Activated naive CD4-positive, alpha-beta T cell treated with anti-CD3 and anti-CD28 coated beads for 36 hours (primary cell): ENCODE data around the gene HBD. TPM values are rescaled to one million over a fixed set of nuclear protein-coding genes. Genes with fewer than 3 reads are reported as not detected.

ENCODE experiments used
- CTCF ChIA-PET: fragments of 350-600 bp; sonication (Branson Sonifier 250); formaldehyde crosslinking; loops from one replicate; lab custom pipeline; 2021; ENCODE audit warnings: antibody characterized with exemption; lab: Charles Lee
- DNase-seq: peaks from one replicate; pipeline ENCODE4 v3.0.0-alpha.2; 2020
- H3K27ac Mint-ChIP-seq: one replicate; pipeline ENCODE4 v1.8.0; 2021; ENCODE audit warnings: mild to moderate bottlenecking, mixed read lengths
- H3K27me3 Mint-ChIP-seq: one replicate; pipeline ENCODE4 v1.8.0; 2021; ENCODE audit warnings: low read depth, mixed read lengths
- H3K36me3 Mint-ChIP-seq: one replicate; pipeline ENCODE4 v1.8.0; 2021; ENCODE audit warnings: low read depth, mixed read lengths
- H3K4me1 Mint-ChIP-seq: one replicate; pipeline ENCODE4 v1.8.0; 2021; ENCODE audit warnings: low read depth, mixed read lengths
- H3K4me3 Mint-ChIP-seq: one replicate; pipeline ENCODE4 v1.8.0; 2021; ENCODE audit warnings: mild to moderate bottlenecking, moderate library complexity, mixed read lengths
- H3K9me3 Mint-ChIP-seq: one replicate; pipeline ENCODE4 v1.8.0; 2021; ENCODE audit warnings: mixed read lengths
- intact Hi-C: fragments of 100-400 bp; cut with micrococcal nuclease; formaldehyde crosslinking; loops from one replicate; pipeline ENCODE4 v1.15.1; 2023
- total RNA-seq, 2 experiments: library from RNA; stranded (reverse); gene quantifications; one replicate each; pipeline ENCODE4 v1.2.3, GENCODE V29; 2021

The HBD gene
- not detected for total RNA-seq

DNA sequence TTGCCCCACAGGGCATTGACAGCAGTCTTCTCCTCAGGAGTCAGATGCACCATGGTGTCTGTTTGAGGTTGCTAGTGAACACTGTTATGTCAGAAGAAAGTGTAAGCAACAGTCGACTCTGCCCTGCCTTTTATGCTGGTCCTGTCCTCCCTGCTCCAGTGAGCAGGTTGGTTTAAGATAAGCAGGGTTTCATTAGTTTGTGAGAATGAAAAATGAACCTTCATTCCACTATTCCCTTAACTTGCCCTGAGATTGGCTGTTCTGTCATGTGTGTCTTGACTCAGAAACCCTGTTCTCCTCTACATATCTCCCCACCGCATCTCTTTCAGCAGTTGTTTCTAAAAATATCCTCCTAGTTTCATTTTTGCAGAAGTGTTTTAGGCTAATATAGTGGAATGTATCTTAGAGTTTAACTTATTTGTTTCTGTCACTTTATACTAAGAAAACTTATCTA lies at the start of gene HBD:
Gene HBD (minus strand): TSS at position 103 of the 454 bp plus-strand sequence. CDS start 50 bp downstream, at position 53.
- CTCF ChIA-PET, result no interaction called here
- Mint-ChIP-seq H3K4me3 (no peak within 1 kb of the TSS), H3K4me1 (no peaks in the 10 kb centered on the region), H3K27ac (no peak within 1 kb of the TSS), H3K36me3 (no peaks in the 10 kb centered on the region), H3K27me3 (peaks cover 6% of the 10 kb centered on the region), H3K9me3 (no peaks in the 10 kb centered on the region)
- no peak for DNase-seq
- intact Hi-C loops, result no loop called here

DNA sequence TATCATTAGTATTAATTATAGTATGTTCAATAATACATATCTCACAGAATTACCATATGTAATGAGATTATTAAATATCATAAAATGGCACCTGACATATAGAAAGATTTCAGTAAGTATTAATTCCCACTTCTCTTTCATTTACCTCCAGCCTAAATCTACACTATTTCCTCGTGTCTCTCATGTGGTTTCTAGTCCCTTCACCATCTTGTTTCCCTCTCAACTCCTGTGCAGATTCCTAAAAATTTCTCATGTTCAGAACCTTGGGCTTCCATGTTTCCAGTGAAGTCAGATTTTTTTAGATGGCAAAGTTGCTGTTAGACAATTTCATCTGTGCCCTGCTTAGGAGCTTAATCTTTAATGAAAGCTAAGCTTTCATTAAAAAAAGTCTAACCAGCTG lies 49.6 kb upstream of the HBD start:
- Mint-ChIP-seq H3K4me3 (no peak overlapping the region), H3K36me3 (no peaks in the 10 kb centered on the region), H3K4me1 (no peaks in the 10 kb centered on the region), H3K27me3 (no peaks in the 10 kb centered on the region), H3K9me3 (no peaks in the 10 kb centered on the region), H3K27ac (no peak overlapping the region)
- CTCF ChIA-PET, result no interaction called here
- no peak for DNase-seq
- intact Hi-C loops, result no loop called here

DNA sequence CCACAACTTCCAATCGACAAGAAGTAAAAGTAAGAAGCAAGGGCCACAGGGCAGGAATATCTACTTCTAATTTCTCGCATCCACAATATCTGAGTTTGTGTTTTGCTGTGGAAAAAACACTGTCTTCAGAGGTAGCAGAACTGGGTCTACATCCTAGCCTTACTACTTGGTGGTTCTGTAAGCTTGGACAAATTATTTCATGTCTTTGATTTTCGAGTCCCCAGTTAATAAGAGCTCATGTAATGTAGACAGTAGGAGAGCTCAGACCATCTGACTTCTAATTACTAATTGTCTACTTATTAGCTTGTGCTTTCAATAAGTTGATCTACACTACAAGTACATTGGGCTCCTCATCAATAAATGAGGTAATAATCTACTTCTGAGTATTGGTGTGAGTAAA lies 48.8 kb upstream of the HBD start:
- H3K4me1 Mint-ChIP-seq, result no peaks in the 10 kb centered on the region
- no peaks in the 10 kb centered on the region for H3K36me3 Mint-ChIP-seq
- H3K27me3 Mint-ChIP-seq, result no peaks in the 10 kb centered on the region
- no peak overlapping the region for H3K27ac Mint-ChIP-seq
- no peak overlapping the region for H3K4me3 Mint-ChIP-seq
- CTCF ChIA-PET, result interaction anchor here (0.6 kb wide), 2 partner anchors 402 to 1096 kb away, joined by 3 to 4 read pairs; no protein-coding TSS in a partner anchor
- H3K9me3 Mint-ChIP-seq, result no peaks in the 10 kb centered on the region
- DNase-seq, result no peak
- intact Hi-C loops, result no loop called here

GRCh38 chr11:5282628-5283027 lies 48.3 kb upstream of the HBD start:
- CTCF ChIA-PET, result interaction anchor here (0.6 kb wide), 2 partner anchors 403 to 1095 kb away, joined by 3 to 4 read pairs; no protein-coding TSS in a partner anchor
- Mint-ChIP-seq H3K4me3 (no peak overlapping the region), H3K27me3 (no peaks in the 10 kb centered on the region), H3K9me3 (no peaks in the 10 kb centered on the region), H3K4me1 (no peaks in the 10 kb centered on the region), H3K27ac (no peak overlapping the region), H3K36me3 (no peaks in the 10 kb centered on the region)
- intact Hi-C loops, result no loop called here
- no peak for DNase-seq

GRCh38 chr11:5281596-5281995 lies 47.3 kb upstream of the HBD start:
- intact Hi-C loops, result no loop called here

DNA sequence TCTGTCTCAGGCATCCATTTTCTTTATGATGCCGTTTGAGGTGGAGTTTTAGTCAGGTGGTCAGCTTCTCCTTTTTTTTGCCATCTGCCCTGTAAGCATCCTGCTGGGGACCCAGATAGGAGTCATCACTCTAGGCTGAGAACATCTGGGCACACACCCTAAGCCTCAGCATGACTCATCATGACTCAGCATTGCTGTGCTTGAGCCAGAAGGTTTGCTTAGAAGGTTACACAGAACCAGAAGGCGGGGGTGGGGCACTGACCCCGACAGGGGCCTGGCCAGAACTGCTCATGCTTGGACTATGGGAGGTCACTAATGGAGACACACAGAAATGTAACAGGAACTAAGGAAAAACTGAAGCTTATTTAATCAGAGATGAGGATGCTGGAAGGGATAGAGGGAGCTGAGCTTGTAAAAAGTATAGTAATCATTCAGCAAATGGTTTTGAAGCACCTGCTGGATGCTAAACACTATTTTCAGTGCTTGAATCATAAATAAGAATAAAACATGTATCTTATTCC lies 46.4 kb upstream of the HBD start:
- Mint-ChIP-seq H3K36me3 (no peaks in the 10 kb centered on the region), H3K4me3 (no peak overlapping the region), H3K27me3 (no peaks in the 10 kb centered on the region), H3K9me3 (no peaks in the 10 kb centered on the region), H3K27ac (no peak overlapping the region), H3K4me1 (no peaks in the 10 kb centered on the region)
- intact Hi-C loops, result no loop called here
- peak; percentile 46 for DNase-seq
- CTCF ChIA-PET, result no interaction called here

More at GRCh38 chr11:5281596-5281995, 47.3 kb upstream of the HBD start:
- Mint-ChIP-seq H3K9me3 (no peaks in the 10 kb centered on the region), H3K27ac (no peak overlapping the region), H3K4me3 (no peak overlapping the region), H3K27me3 (no peaks in the 10 kb centered on the region), H3K36me3 (no peaks in the 10 kb centered on the region), H3K4me1 (no peaks in the 10 kb centered on the region)
- CTCF ChIA-PET, result no interaction called here
- no peak for DNase-seq

GRCh38 chr11:5279471-5280090 lies 45.3 kb upstream of the HBD start:
- Mint-ChIP-seq H3K36me3 (no peaks in the 10 kb centered on the region), H3K4me3 (no peak overlapping the region), H3K27me3 (no peaks in the 10 kb centered on the region), H3K4me1 (no peaks in the 10 kb centered on the region), H3K27ac (no peak overlapping the region), H3K9me3 (no peaks in the 10 kb centered on the region)
- CTCF ChIA-PET, result interaction anchor here (0.5 kb wide), 1 partner anchor 772 kb away, joined by 5 read pairs; no protein-coding TSS in a partner anchor
- intact Hi-C loops, result no loop called here
- DNase-seq, result no peak

DNA sequence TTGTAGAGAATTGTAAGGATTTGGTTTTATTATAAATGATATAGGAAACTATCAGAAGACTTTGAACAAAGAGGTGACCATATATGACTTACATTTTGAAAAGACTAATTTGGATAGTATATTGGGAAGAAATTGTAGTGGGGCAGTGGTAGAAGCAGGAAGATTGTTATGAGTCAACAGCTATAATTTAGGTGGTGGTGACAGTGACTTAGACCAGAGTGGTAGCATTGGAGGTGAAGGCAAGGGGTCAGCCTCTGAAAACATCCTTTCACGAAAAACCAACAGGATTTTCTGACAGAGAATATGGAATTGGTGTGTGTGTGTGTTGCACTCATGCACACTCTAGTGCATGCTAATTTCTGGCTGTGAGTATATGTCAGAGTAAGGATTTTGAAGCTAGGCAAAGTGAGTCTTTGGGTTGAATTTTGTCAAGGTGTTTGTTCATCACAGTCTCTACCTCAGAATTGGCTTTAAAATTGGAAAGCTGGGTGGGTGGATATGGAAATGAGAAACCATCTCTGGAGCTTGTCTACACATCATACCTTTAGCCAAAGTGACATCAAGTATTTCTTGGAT lies 43.6 kb upstream of the HBD start:
- DNase-seq, result no peak
- Mint-ChIP-seq H3K9me3 (no peaks in the 10 kb centered on the region), H3K4me3 (no peak overlapping the region), H3K4me1 (no peaks in the 10 kb centered on the region), H3K27me3 (no peaks in the 10 kb centered on the region), H3K36me3 (no peaks in the 10 kb centered on the region), H3K27ac (no peak overlapping the region)
- CTCF ChIA-PET, result no interaction called here
- intact Hi-C loops, result no loop called here

DNA sequence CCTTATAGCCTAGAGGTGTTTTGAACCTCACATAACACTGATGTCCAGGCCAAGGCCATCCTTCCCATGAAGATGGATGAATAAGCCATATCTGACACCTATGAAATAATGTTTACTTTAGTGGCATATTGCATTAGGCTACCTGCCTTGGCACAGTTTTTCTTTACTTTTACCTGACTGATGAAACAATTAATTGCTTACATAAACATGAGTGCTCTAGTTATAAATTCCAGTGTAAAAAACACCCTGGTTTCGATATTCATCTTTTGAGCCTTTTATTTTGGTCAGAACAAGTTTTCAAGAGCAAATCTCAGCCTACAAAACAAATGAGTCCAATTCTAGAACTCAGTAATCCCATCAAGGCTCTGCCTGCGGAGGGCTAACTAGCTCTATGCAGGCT lies 42.4 kb upstream of the HBD start:
- Mint-ChIP-seq H3K4me3 (no peak overlapping the region), H3K36me3 (no peaks in the 10 kb centered on the region), H3K4me1 (no peaks in the 10 kb centered on the region), H3K27ac (no peak overlapping the region), H3K9me3 (no peaks in the 10 kb centered on the region), H3K27me3 (no peaks in the 10 kb centered on the region)
- CTCF ChIA-PET, result interaction anchor here (1.2 kb wide), 1 partner anchor 106 kb away, joined by 3 read pairs; no protein-coding TSS in a partner anchor
- no peak for DNase-seq
- intact Hi-C loops, result no loop called here

GRCh38 chr11:5275369-5276110 lies 41.3 kb upstream of the HBD start:
- H3K9me3 Mint-ChIP-seq, result no peaks in the 10 kb centered on the region
- intact Hi-C loops, result no loop called here
- H3K27ac Mint-ChIP-seq, result no peak overlapping the region
- H3K27me3 Mint-ChIP-seq, result peaks cover 2% of the 10 kb centered on the region
- CTCF ChIA-PET, result no interaction called here
- H3K4me1 Mint-ChIP-seq, result no peaks in the 10 kb centered on the region
- DNase-seq, result no peak
- H3K36me3 Mint-ChIP-seq, result no peaks in the 10 kb centered on the region
- H3K4me3 Mint-ChIP-seq, result no peak overlapping the region

DNA sequence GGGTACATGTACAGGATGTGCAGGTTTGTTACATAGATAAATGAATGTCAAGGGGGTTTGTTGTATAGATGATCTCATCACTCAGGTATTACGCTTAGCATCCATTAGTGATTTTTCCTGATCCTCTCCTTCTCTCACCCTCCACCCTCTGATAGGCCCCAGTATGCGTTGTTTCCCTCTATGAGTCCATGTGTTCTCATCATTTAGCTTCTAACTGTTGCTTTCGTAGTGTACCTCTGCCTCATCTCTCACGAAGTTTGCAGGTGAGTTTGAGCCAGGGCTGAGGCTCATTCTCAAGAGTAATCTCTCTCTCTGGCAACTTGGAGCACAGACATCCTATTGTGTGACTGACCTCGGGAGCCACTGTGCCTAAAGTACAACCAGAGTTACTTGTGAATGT lies 40.1 kb upstream of the HBD start:
- Mint-ChIP-seq H3K27ac (no peak overlapping the region), H3K9me3 (no peaks in the 10 kb centered on the region), H3K27me3 (peaks cover 2% of the 10 kb centered on the region), H3K4me1 (no peaks in the 10 kb centered on the region), H3K4me3 (no peak overlapping the region), H3K36me3 (no peaks in the 10 kb centered on the region)
- CTCF ChIA-PET, result no interaction called here
- intact Hi-C loops, result no loop called here
- DNase-seq, result no peak

- no peak overlapping the region for H3K27ac Mint-ChIP-seq
- H3K27me3 Mint-ChIP-seq, result peaks cover 2% of the 10 kb centered on the region
- no peaks in the 10 kb centered on the region for H3K9me3 Mint-ChIP-seq
- no peaks in the 10 kb centered on the region for H3K36me3 Mint-ChIP-seq
- CTCF ChIA-PET, result no interaction called here
- no peak for DNase-seq
- H3K4me3 Mint-ChIP-seq, result no peak overlapping the region
- intact Hi-C loops, result no loop called here
- no peaks in the 10 kb centered on the region for H3K4me1 Mint-ChIP-seq
Observed at GRCh38 chr11:5272395-5273017, 38.2 kb upstream of the HBD start.
